ENCODE results near the gene RNF166. TPM values are rescaled to one million over a fixed set of nuclear protein-coding genes. Genes with fewer than 3 reads are reported as not detected.

Gene RNF166
- total RNA-seq, 3 donors from 2014 or later (not counting 1 experiment from before 2014, with no cell fraction given) = 459 to 712 (median 501) TPM

DNA sequence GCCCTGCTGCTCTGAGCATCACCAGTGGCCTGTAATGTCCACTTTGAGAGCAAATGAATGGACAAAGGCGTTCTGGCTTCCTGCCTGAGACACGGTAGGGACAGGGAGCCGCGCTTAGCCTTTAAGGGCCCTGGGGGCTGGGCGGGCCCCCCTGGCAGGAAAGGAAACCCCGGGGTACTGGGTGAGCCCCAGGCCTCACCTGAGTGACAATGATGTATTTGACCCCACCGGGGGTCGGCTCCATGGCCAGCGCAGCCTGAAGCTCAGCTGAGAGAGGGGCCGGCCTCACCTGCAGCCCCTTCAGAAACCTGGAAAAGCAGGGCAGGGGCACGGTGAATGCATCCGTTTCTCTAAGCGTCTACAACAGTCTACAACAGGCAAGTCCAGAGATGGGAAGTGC, 53.1 kb downstream of the RNF166 start:
- no peak for ATAC-seq
- DNase-seq = no peak
- peaks cover 42 to 51% of the 10 kb centered on the region in 2 donors for H3K4me1 Mint-ChIP-seq
- H3K27ac Mint-ChIP-seq = peak overlapping the region; percentile 96 to 99
- H3K27me3 Mint-ChIP-seq (ENCODE audit: low read depth in 2 of 2) = no peaks in the 10 kb centered on the region
- intact Hi-C loops (cut with micrococcal nuclease) = loop anchor here (1.0 to 5.0 kb wide), 3 partner anchors 13 to 1266 kb away; no protein-coding TSS in a partner anchor
- Histone ChIP-seq H3K4me1 (ENCODE audit: control insufficient read depth, insufficient read depth, low read length) (peaks cover 77% of the 10 kb centered on the region), H3K4me3 (ENCODE audit: low read length) (no peak overlapping the region), H3K27ac (ENCODE audit: low read length) (peak overlapping the region; percentile 99), H3K9me3 (ENCODE audit: control insufficient read depth, insufficient read depth, low read length) (no peaks in the 10 kb centered on the region), H3K36me3 (ENCODE audit: control insufficient read depth, insufficient read depth, low read length) (peaks cover 33% of the 10 kb centered on the region), H3K27me3 (ENCODE audit: control insufficient read depth, insufficient read depth, low read length) (no peaks in the 10 kb centered on the region)
- H3K4me3 Mint-ChIP-seq = peak overlapping the region; percentile 78
- H3K9me3 Mint-ChIP-seq = no peaks in the 10 kb centered on the region
- 77% methylated on average over 13 of the region's 13 CpGs for WGBS (ENCODE audit: insufficient coverage)
- no peaks in the 10 kb centered on the region for H3K36me3 Mint-ChIP-seq
- TF ChIP-seq, protein P1, sequence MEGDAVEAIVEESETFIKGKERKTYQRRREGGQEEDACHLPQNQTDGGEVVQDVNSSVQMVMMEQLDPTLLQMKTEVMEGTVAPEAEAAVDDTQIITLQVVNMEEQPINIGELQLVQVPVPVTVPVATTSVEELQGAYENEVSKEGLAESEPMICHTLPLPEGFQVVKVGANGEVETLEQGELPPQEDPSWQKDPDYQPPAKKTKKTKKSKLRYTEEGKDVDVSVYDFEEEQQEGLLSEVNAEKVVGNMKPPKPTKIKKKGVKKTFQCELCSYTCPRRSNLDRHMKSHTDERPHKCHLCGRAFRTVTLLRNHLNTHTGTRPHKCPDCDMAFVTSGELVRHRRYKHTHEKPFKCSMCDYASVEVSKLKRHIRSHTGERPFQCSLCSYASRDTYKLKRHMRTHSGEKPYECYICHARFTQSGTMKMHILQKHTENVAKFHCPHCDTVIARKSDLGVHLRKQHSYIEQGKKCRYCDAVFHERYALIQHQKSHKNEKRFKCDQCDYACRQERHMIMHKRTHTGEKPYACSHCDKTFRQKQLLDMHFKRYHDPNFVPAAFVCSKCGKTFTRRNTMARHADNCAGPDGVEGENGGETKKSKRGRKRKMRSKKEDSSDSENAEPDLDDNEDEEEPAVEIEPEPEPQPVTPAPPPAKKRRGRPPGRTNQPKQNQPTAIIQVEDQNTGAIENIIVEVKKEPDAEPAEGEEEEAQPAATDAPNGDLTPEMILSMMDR (IDR thresholded peaks at IDR 0.05) = no peak

DNA sequence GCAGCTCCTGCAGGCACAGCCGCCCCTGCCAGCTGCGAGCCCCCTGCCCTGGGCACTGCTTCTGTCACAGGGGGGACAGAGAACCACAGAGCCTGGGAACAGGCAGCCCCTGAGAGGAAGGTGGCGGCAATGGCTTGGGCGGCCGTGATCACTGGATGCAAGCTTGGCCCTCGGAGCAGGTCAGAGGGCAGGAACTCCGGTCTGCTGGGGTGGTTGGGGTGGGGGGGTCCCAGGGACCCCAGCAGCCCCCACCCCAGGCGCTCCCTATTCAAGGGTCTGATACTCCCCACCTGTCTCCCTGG, 53.5 kb downstream of the RNF166 start:
- peaks cover 42 to 55% of the 10 kb centered on the region in 2 donors for H3K4me1 Mint-ChIP-seq
- peaks cover 81% of the 10 kb centered on the region for H3K4me1 ChIP-seq (ENCODE audit: control insufficient read depth, insufficient read depth, low read length)
- H3K36me3 ChIP-seq (ENCODE audit: control insufficient read depth, insufficient read depth, low read length) = peaks cover 37% of the 10 kb centered on the region
- 71% methylated on average over 6 of the region's 8 CpGs for WGBS (ENCODE audit: insufficient coverage)
- DNase-seq (no peak), ATAC-seq (no peak)
- no peaks in the 10 kb centered on the region for H3K27me3 ChIP-seq (ENCODE audit: control insufficient read depth, insufficient read depth, low read length)
- H3K27ac ChIP-seq (ENCODE audit: low read length) = peak overlapping the region; percentile 99
- intact Hi-C loops (cut with micrococcal nuclease) = loop anchor here (1.0 to 5.0 kb wide), 3 partner anchors 12 to 1265 kb away; no protein-coding TSS in a partner anchor
- no peaks in the 10 kb centered on the region for H3K27me3 Mint-ChIP-seq (ENCODE audit: low read depth in 2 of 2)
- TF ChIP-seq, protein P1 (IDR thresholded peaks at IDR 0.05) = no peak
- H3K4me3 ChIP-seq (ENCODE audit: low read length) = no peak overlapping the region
- H3K27ac Mint-ChIP-seq = peak overlapping the region; percentile 96 to 99
- H3K4me3 Mint-ChIP-seq = peak overlapping the region; percentile 78
- H3K9me3 Mint-ChIP-seq = no peaks in the 10 kb centered on the region
- no peaks in the 10 kb centered on the region for H3K9me3 ChIP-seq (ENCODE audit: control insufficient read depth, insufficient read depth, low read length)
- no peaks in the 10 kb centered on the region for H3K36me3 Mint-ChIP-seq

DNA sequence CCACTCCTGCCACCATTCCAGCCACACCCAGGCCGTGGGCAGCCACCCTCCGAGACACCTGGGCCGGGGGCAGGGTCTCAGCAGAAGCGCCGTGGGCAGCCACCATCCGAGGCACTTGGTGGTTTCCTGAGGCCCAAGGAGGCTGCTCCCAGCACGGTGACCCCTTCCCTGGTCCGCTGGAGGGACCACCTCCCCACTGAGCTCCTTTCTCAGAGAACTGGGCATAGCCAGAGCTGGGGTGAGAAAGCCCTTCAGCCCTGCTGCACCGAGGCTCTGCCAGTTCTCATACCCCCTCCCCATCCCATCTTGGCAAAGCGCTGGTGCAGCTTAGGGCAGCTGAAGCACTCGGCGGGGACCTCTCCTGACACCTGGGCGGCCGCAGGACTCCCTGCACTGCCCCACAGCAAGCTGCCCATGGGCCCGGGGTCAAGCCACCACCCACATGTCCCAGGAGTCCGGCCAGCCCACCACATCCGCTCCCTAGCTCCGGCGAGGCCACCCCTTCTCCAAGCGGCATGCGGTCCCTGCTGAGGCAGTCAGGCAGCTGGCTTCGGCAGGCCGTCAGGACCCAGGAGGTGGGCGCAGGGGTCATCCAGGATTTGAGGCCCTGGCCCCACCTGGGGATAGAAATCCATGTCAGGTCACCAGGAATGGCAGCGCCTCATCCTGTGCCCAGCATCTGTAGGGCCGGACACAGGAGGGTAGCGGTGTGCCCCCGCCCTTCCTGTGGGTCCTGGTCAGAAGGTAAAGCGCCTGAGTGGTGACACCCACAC, 54.0 kb downstream of the RNF166 start:
- Mint-ChIP-seq H3K9me3 (no peaks in the 10 kb centered on the region), H3K4me1 (peaks cover 42 to 60% of the 10 kb centered on the region in 2 donors), H3K4me3 (peak overlapping the region; percentile 95), H3K36me3 (no peaks in the 10 kb centered on the region), H3K27ac (peak overlapping the region; percentile 96 to 99), H3K27me3 (ENCODE audit: low read depth in 2 of 2) (no peaks in the 10 kb centered on the region)
- 67% methylated on average over 29 of the region's 29 CpGs for WGBS (ENCODE audit: insufficient coverage)
- H3K36me3 ChIP-seq (ENCODE audit: control insufficient read depth, insufficient read depth, low read length) = peaks cover 37% of the 10 kb centered on the region
- peaks cover 87% of the 10 kb centered on the region for H3K4me1 ChIP-seq (ENCODE audit: control insufficient read depth, insufficient read depth, low read length)
- H3K27me3 ChIP-seq (ENCODE audit: control insufficient read depth, insufficient read depth, low read length) = no peaks in the 10 kb centered on the region
- peak overlapping the region; percentile 99 for H3K27ac ChIP-seq (ENCODE audit: low read length)
- H3K9me3 ChIP-seq (ENCODE audit: control insufficient read depth, insufficient read depth, low read length) = no peaks in the 10 kb centered on the region
- TF ChIP-seq, protein P1 (IDR thresholded peaks at IDR 0.05) = no peak
- H3K4me3 ChIP-seq (ENCODE audit: low read length) = peak overlapping the region; percentile 87
- no peak for ATAC-seq
- peak; percentile 29 to 35 for DNase-seq
- intact Hi-C loops (cut with micrococcal nuclease) = loop anchor here (1.0 to 5.0 kb wide), 5 partner anchors 15 to 1265 kb away; no protein-coding TSS in a partner anchor
